ENCODE measurements around the gene SUSD4. TPM values are rescaled to one million over a fixed set of nuclear protein-coding genes. Genes with fewer than 3 reads are reported as not detected.

The SUSD4 gene
- total RNA-seq, 1 experiment from 2014 or later: 3.5 TPM

GRCh38 chr1:223352944-223353343 is 11.0 kb downstream of the SUSD4 start:
- Histone ChIP-seq H2BK120ac (ENCODE audit: low read depth, low read length, poor library complexity, severe bottlenecking) (no peak overlapping the region), H3T11ph (ENCODE audit: low read length) (no peak overlapping the region), H4K20me1 (ENCODE audit: control insufficient read depth, insufficient read depth, insufficient read length) (no peaks in the 10 kb centered on the region), H2BK5ac (ENCODE audit: insufficient read length, low read length) (no peak overlapping the region), H3K4ac (ENCODE audit: low read depth, low read length) (no peak overlapping the region), H3K9me3 (ENCODE audit: control insufficient read depth, low read depth, low read length) (no peaks in the 10 kb centered on the region), H2BK15ac (ENCODE audit: low read depth, low read length) (no peak overlapping the region), H3K27ac (ENCODE audit: insufficient read length, low read depth, low read length) (no peak overlapping the region), H3K4me2 (ENCODE audit: insufficient read depth, insufficient read length, low read length) (no peak overlapping the region), H4K5ac (ENCODE audit: insufficient read length, low read depth, low read length) (no peak overlapping the region), H4K8ac (replicated peaks; ENCODE audit: insufficient read length, low read depth, low read length) (no peak overlapping the region), H2BK20ac (ENCODE audit: low read depth, low read length, poor library complexity, severe bottlenecking) (no peak overlapping the region), H3K9ac (ENCODE audit: extremely low read depth, insufficient read length, low read length) (no peak overlapping the region), H3K27me3 (ENCODE audit: insufficient read depth, low read length) (no peaks in the 10 kb centered on the region), H3K18ac (ENCODE audit: insufficient read length, low read depth, low read length) (no peak overlapping the region), H3K79me2 (ENCODE audit: insufficient read depth, low read length) (no peaks in the 10 kb centered on the region), H3K56ac (ENCODE audit: insufficient read length, low read depth, low read length) (no peak overlapping the region), H3K23me2 (ENCODE audit: insufficient read length, low read depth, low read length, poor library complexity, severe bottlenecking) (no peaks in the 10 kb centered on the region), H3K23ac (ENCODE audit: insufficient read length, low read depth, low read length) (no peak overlapping the region), H2BK12ac (ENCODE audit: insufficient read length, low read depth, low read length) (no peak overlapping the region), H3K79me1 (ENCODE audit: insufficient read depth, low read depth, low read length, poor library complexity, severe bottlenecking) (no peaks in the 10 kb centered on the region), H3K14ac (ENCODE audit: insufficient read depth, low read length) (no peak overlapping the region), H3K4me1 (ENCODE audit: insufficient read depth, low read length) (no peaks in the 10 kb centered on the region), H4K91ac (ENCODE audit: insufficient read length, low read depth, low read length) (no peak overlapping the region), H2AK5ac (ENCODE audit: insufficient read length, low read length) (no peak overlapping the region), H2AFZ (ENCODE audit: low read length) (no peak overlapping the region)
- H3K4me1 Mint-ChIP-seq: peaks cover 13 to 20% of the 10 kb centered on the region in 2 experiments
- no peak for TF ChIP-seq CTCF (conservative IDR thresholded peaks at IDR 0.05)
- H3K27me3 Mint-ChIP-seq (ENCODE audit: low read depth): peaks cover 18% of the 10 kb centered on the region
- no peaks in the 10 kb centered on the region for H3K9me3 Mint-ChIP-seq
- no peak overlapping the region for H3K4me3 Mint-ChIP-seq
- no peaks in the 10 kb centered on the region for H3K36me3 Mint-ChIP-seq (ENCODE audit: insufficient read depth in 1 of 3, low read depth in 3 of 3)
- no CpG with 5 or more reads among the region's 7 CpGs for WGBS (ENCODE audit: extremely low coverage, insufficient read length, low lambda C conversion rate)
- no peak overlapping the region for H3K27ac Mint-ChIP-seq
- DNase-seq: no peak
